DND-41 (cell line): ENCODE results near the gene NOL4L.

Source experiments
- ATAC-seq: fragments of 200-7000 bp; cut with Tn5 transposase; 3 replicates; pipeline ENCODE4 v1.9.1; 2021; ENCODE audit warnings: low read depth; ENCODE audit not compliant: insufficient read depth
- DNase-seq: peaks from one replicate; pipeline ENCODE4 v3.0.0-alpha.2; 2020
- H2AFZ ChIP-seq: 2 replicates; pipeline ENCODE4 v1.6.0; 2012; ENCODE audit warnings: low read depth, low read length
- H3K27ac ChIP-seq: 2 replicates; pipeline ENCODE4 v1.5.1; 2012; ENCODE audit warnings: low read length, inconsistent platforms
- H3K27me3 ChIP-seq: fragments of 200-600 bp; sonication (generic); 2 replicates; pipeline ENCODE4 v1.6.0; 2012; ENCODE audit warnings: low read length, mild to moderate bottlenecking, inconsistent platforms; ENCODE audit not compliant: insufficient read depth, poor library complexity
- H3K36me3 ChIP-seq: 2 replicates; pipeline ENCODE4 v1.5.1; 2012; ENCODE audit warnings: low read length, inconsistent platforms; ENCODE audit not compliant: insufficient read depth
- H3K4me1 ChIP-seq: 2 replicates; pipeline ENCODE4 v1.5.1; 2012; ENCODE audit warnings: mild to moderate bottlenecking, low read length; ENCODE audit not compliant: insufficient read depth
- H3K4me2 ChIP-seq: 2 replicates; pipeline ENCODE4 v1.6.0; 2012; ENCODE audit warnings: mild to moderate bottlenecking, moderate library complexity, low read length, inconsistent platforms; ENCODE audit not compliant: insufficient read depth
- H3K4me3 ChIP-seq, 2 experiments: fragments of 200-600 bp in 1 of 2; shearing (Covaris generic) in 1 of 2; 2 replicates each; pipeline ENCODE4 v1.5.1; 2012 to 2016; ENCODE audit warnings: inconsistent platforms in 2 of 2, low read length in 2 of 2, mild to moderate bottlenecking in 2 of 2, low read depth in 1 of 2, moderate library complexity in 1 of 2
- H3K79me2 ChIP-seq: 2 replicates; pipeline ENCODE4 v1.6.0; 2012; ENCODE audit warnings: low read length, inconsistent platforms; ENCODE audit not compliant: insufficient read depth
- H3K9ac ChIP-seq: 2 replicates; pipeline ENCODE4 v1.6.0; 2012; ENCODE audit warnings: low read depth, mild to moderate bottlenecking, inconsistent platforms, low read length, moderate library complexity
- H3K9me3 ChIP-seq: 2 replicates; pipeline ENCODE4 v1.5.1; 2012; ENCODE audit warnings: low read length, moderate library complexity, mild to moderate bottlenecking, inconsistent platforms; ENCODE audit not compliant: insufficient read depth, severe bottlenecking
- H4K20me1 ChIP-seq: 2 replicates; pipeline ENCODE4 v1.6.0; 2012; ENCODE audit warnings: low read length; ENCODE audit not compliant: insufficient read depth
- CTCF ChIP-seq: IDR thresholded peaks from 2 replicates; pipeline ENCODE4 v1.5.1; 2012; ENCODE audit warnings: borderline replicate concordance, low read length, moderate library complexity, mild to moderate bottlenecking; ENCODE audit not compliant: poor library complexity, severe bottlenecking; ENCODE audit errors: extremely low read depth
- EZH2 ChIP-seq: IDR thresholded peaks from 3 replicates; pipeline ENCODE4 v1.6.1; 2012; ENCODE audit warnings: borderline replicate concordance, low read depth, mild to moderate bottlenecking, moderate library complexity, low read length, inconsistent platforms; ENCODE audit not compliant: severe bottlenecking

Gene NOL4L

GRCh38 chr20:32450484-32451061 is 134.6 kb downstream of the NOL4L start:
- no peak overlapping the region; the same call in 1 of the 2 replicates for H3K27ac ChIP-seq
- H3K27me3 ChIP-seq = no peaks in the 10 kb centered on the region
- TF ChIP-seq CTCF (no peak), EZH2 (no peak)
- DNase-seq = no peak
- H3K9ac ChIP-seq = no peak overlapping the region
- no peaks in the 10 kb centered on the region for H3K4me1 ChIP-seq
- no peak for ATAC-seq
- no peak overlapping the region for H2AFZ ChIP-seq
- H3K4me2 ChIP-seq = no peak overlapping the region
- H3K79me2 ChIP-seq = peaks cover 2% of the 10 kb centered on the region; the same call in 1 of the 2 replicates
- H3K36me3 ChIP-seq = peaks cover 100% of the 10 kb centered on the region
- H3K4me3 ChIP-seq = no peak overlapping the region
- no peaks in the 10 kb centered on the region for H3K9me3 ChIP-seq
- peaks cover 75% of the 10 kb centered on the region for H4K20me1 ChIP-seq

- Histone ChIP-seq H3K79me2 (peaks cover 2% of the 10 kb centered on the region; the same call in 1 of the 2 replicates), H2AFZ (no peak overlapping the region), H3K36me3 (peaks cover 100% of the 10 kb centered on the region), H3K4me2 (no peak overlapping the region), H3K27ac (no peak overlapping the region), H4K20me1 (peaks cover 71% of the 10 kb centered on the region), H3K9me3 (no peaks in the 10 kb centered on the region), H3K27me3 (no peaks in the 10 kb centered on the region), H3K9ac (no peak overlapping the region), H3K4me3 (no peak overlapping the region), H3K4me1 (no peaks in the 10 kb centered on the region)
- ATAC-seq (no peak), DNase-seq (no peak)
- no peak for TF ChIP-seq CTCF
- TF ChIP-seq EZH2 = no peak
These were observed 135.2 kb downstream of the NOL4L start for GRCh38 chr20:32449890-32450401.

GRCh38 chr20:32449057-32449889 is 135.9 kb downstream of the NOL4L start:
- no peak for ATAC-seq
- Histone ChIP-seq H3K4me3 (no peak overlapping the region), H3K79me2 (peaks cover 2% of the 10 kb centered on the region; the same call in 1 of the 2 replicates), H3K36me3 (peaks cover 100% of the 10 kb centered on the region), H3K4me1 (no peaks in the 10 kb centered on the region), H3K4me2 (no peak overlapping the region), H3K27ac (no peak overlapping the region), H4K20me1 (peaks cover 64% of the 10 kb centered on the region), H3K9ac (no peak overlapping the region), H2AFZ (no peak overlapping the region), H3K27me3 (no peaks in the 10 kb centered on the region), H3K9me3 (no peaks in the 10 kb centered on the region)
- no peak for DNase-seq
- TF ChIP-seq CTCF = no peak
- TF ChIP-seq EZH2 = no peak
